A549 treated with Mapracorat at 1 μM for 4 hours (cell line): Measurements from ENCODE around the gene NRDE2. TPM values are rescaled to one million over a fixed set of nuclear protein-coding genes. Genes with fewer than 3 reads are reported as not detected.

ENCODE experiments used
- total RNA-seq: library from RNA; stranded (reverse); fragments of 200-300 nt; extraction: Qiagen RNA extraction; gene quantifications from 5 replicates; pipeline ENCODE4 v1.2.3, GENCODE V29; 2022

The NRDE2 gene, protein sequence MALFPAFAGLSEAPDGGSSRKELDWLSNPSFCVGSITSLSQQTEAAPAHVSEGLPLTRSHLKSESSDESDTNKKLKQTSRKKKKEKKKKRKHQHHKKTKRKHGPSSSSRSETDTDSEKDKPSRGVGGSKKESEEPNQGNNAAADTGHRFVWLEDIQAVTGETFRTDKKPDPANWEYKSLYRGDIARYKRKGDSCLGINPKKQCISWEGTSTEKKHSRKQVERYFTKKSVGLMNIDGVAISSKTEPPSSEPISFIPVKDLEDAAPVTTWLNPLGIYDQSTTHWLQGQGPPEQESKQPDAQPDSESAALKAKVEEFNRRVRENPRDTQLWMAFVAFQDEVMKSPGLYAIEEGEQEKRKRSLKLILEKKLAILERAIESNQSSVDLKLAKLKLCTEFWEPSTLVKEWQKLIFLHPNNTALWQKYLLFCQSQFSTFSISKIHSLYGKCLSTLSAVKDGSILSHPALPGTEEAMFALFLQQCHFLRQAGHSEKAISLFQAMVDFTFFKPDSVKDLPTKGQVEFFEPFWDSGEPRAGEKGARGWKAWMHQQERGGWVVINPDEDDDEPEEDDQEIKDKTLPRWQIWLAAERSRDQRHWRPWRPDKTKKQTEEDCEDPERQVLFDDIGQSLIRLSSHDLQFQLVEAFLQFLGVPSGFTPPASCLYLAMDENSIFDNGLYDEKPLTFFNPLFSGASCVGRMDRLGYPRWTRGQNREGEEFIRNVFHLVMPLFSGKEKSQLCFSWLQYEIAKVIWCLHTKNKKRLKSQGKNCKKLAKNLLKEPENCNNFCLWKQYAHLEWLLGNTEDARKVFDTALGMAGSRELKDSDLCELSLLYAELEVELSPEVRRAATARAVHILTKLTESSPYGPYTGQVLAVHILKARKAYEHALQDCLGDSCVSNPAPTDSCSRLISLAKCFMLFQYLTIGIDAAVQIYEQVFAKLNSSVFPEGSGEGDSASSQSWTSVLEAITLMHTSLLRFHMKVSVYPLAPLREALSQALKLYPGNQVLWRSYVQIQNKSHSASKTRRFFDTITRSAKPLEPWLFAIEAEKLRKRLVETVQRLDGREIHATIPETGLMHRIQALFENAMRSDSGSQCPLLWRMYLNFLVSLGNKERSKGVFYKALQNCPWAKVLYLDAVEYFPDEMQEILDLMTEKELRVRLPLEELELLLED
- 7.8 to 9.9 TPM (median 8.7 TPM) in 5 replicates for total RNA-seq

DNA sequence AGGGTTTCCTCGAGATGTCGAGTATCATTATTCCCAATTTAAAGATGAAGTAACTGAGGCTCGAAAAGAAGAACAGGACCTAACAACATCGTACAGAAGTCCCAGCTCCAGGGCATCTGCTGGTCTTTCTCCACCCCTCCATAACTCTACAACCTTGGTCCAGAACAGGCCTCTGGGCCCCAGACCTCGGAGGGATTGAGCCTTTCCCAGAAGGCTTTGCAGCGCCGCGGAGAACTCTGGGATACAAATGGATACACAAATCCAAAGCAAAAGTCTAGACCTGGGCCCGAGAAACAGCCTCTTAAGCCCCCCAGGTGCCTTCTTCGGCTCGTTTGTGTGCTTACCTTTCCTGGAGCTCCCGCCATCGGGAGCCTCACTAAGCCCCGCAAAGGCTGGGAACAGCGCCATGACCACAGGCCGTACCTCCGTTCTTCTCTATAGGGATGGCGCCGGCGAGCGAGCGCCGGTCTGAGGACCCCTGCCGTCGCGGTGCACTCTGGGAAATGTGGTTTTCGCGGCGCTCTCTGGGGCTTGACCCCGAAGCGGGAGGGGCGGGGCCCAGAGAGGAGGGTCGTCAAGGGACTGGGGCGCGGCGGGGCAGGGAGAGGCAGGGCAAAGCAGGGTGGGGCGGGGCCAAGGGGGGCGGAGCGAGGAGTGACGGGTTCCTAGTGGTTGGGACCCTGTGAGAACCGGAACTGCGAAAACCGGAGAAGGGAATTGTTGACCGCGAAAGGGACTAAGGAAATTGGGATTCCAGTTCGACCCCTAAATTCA lies at the start of gene NRDE2:
Gene NRDE2, minus strand, starts transcription at position 445 of the 774 bp plus-strand sequence. Its CDS starts 37 bp downstream, at position 408.

DNA sequence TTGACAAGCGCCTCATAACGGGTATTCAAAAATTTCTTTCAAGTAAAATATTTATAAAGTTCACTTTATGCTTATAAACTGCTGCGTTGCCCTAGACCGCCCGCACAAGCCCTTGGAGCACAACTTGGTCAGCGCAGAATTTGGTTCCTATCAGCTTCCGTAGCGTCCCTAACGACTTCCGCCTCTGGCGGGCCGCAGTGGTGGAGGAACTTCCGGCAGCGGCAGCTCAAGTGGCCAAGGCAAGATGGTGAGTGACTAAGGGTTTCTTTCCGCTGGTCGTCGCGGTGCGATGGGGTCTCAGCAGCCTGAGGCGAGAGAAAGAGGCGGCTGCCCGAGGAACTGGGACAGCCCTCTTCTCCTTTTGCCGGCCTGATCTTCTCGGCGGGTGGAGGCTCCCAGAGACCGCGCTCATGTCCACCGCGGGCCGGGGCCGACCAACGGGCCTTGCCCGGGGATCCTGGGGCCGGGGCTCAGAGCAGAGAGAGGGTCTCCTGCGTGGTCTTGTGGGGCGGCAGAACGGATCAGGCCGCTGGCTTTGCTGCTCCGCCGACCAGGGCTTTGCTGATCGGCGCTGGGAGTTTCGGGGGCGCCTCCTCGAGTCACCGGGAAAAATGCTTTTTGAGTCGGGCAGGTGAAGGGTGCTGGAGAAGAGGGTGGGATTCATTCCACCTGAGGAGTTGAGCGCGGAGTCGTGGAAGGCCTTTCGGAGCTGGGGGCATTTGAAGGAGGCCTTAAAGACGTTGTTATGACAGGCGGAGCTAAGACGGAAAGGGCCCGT lies 75.2 kb downstream of the NRDE2 start, which contains the start of gene PSMC1:
Gene PSMC1, plus strand, starts transcription at position 200 of the 778 bp plus-strand sequence. Its CDS starts 45 bp downstream, at position 245.

Other genes starting within 250 kb of the NRDE2 start
- gene PSMC1, start 75.4 kb downstream of the NRDE2 start, total RNA-seq: 216 to 351 TPM (median 227 TPM) in 5 replicates
- 311 to 356 TPM (median 333 TPM) in 5 replicates for gene CALM1, start 65.1 kb upstream of the NRDE2 start, total RNA-seq